Measurements from ENCODE around the gene P3H2.

The P3H2 gene

DNA sequence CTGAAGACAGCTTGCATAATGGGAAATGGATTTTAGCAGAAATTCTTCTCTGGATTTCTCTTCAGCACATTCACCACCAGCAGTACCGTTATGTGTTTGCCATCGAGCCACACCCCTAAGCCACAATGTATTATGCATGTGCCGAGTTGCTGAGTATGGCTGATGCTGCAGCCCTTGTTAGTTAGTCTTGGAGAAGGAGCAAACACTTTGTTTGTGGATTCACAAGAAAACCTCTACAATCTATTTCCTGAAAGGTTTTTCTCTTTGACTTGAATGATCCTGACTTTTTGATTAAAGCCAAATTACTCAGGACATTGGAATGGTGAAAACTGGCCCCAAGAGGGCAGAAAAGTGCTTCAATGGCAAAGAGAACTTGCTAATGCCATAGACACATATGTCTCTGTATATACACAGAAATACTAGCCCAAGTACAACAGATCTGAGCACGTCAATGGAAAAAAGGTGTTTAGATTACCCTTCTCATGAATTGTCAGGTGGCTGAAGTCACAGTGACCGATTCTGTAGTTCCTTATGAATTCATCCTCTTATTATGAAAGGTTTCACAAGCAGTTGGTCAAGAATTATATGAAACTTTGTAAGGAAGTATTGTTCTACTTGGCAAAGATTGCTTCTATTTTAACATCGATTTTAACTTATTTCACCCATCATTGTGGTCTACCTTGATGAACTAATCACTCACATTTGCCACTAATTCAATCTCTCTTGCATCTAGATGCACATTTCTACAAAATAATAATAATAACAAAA lies 103.0 kb downstream of the P3H2 start:
- no peak for DNase-seq (ENCODE audit: low read depth in 2 of 2)

DNA sequence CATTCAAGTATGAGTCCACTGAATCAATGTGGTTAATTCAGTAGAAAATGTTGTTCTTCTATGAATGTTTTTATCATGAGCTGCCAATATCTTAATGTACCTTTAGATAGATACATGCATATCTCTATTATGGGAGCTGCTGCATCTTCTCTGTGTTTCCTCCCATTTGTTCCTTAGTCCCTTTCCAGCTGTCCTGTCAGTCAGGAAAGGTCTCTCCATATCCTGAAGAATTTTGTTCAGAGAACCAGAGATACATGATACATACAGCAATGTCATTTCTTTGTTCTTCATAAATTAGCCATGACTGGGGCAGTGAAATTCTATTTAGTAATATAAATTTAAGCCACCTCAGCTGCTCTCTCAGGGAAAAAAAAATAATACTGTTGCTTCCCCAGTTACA lies 103.7 kb downstream of the P3H2 start:
- DNase-seq (ENCODE audit: low read depth in 2 of 2) = no peak

GRCh38 chr3:190014940-190015339 lies 105.8 kb downstream of the P3H2 start:
- DNase-seq (ENCODE audit: low read depth in 2 of 2) = no peak

DNA sequence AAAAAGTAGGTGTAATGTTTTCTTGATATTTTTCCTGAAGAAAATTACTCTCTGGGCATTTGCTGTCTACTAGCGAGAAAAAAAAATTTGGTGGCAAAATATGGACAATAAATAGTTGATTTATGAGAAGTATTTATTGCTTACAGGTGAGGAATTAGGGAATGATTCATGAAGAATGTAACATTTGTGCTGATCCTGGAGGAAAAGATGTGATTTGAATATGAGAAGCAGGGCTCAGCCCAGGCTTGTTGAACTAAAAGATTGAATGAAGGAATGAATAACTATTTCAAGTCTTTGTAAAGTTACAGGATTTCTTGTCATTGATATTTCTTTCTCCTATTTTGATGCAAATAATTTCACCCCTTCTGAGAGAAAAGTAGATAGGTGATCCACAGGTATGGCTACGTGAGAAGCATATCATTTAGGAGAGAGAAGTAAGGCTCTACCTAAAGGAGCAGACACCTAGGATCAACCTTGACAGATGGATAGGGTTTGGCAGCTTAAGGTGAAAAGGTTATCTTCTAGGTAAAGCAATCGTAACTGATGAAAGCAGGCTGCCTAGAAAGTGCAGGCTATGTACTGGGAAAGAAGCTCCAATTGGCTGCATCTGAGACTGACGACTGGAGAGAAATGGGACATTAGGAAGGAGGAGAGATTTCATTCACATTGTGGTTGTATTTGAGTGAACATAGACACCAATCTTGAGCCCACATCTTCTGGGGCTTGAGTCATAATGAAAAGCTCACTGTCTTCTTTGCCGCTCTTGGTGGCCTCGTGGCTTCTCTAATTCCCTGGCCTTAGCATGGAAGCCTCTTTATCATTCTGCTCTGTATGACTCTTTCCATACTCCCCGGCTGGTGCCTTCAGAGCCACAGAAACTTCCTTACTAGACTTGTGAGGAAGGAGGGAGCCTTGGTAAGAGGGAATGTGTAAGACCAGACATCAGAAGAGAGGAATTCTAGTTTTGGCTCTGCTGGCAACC lies 106.5 kb downstream of the P3H2 start:
- DNase-seq (ENCODE audit: low read depth in 2 of 2) = no peak

DNA sequence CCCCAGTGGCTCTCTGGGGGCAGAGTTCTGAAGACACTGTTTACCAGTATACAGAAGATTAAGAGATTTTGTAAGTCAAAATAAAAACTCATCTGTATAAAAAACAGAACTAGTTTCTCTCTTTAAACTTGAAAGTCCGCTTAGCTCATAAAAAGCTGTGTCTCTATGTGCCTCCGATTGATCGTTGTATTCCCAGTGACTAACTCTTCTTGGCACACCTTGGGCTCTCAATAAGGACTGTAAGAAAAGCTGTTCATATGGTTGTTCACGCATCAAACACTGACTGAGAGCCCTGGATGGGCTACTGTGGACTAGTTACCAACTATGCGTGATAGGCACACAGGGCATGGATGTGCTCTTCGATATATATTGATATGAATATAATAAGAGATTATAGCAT lies 107.9 kb downstream of the P3H2 start:
- DNase-seq (ENCODE audit: low read depth in 2 of 2) = no peak

- DNase-seq (ENCODE audit: low read depth in 2 of 2) = no peak
Measured at GRCh38 chr3:190012314-190012782, 108.3 kb downstream of the P3H2 start.

GRCh38 chr3:190010486-190010885 lies 110.2 kb downstream of the P3H2 start:
- DNase-seq (ENCODE audit: low read depth in 2 of 2) = no peak

- DNase-seq (ENCODE audit: low read depth in 2 of 2) = no peak
Measured at GRCh38 chr3:190009614-190010013, 111.1 kb downstream of the P3H2 start.

GRCh38 chr3:190008432-190008831 lies 112.3 kb downstream of the P3H2 start:
- no peak for DNase-seq (ENCODE audit: low read depth in 2 of 2)

DNA sequence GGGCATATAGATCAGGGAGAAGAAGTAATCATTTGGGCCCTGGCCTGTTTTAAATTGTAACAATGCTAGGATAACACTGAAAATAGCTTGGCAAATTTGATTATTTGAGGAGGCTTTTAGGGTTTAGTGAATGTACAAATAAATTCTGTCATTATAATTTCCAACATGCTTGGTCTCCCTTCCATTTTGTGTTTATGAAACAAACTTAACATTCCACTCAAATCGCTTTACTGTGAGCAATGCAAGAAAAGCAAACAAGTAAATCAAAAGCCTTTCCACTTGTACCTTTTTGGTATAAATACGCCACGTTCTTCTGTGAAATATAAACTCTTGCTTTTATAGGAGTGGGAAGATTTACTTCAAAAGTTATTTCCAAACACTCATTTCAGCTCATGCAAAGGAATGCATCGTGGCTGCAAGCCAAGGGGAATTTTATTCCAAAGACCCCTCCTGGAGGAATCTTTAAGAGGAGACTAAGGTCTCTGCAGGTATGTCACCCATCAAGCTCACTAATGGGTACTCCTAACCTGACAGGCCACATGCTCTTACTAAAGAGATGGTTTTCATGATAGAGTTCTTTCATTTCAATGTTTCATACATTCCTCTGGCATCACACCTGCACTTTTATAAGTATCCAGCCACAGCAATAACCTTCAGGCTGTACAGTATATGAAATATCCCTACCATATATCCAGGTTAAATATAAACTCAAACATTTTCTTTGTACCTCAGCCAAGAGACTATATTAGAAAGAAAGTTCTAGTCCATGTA lies 115.2 kb downstream of the P3H2 start:
- DNase-seq (ENCODE audit: low read depth in 2 of 2) = no peak

GRCh38 chr3:190004656-190005055 lies 116.0 kb downstream of the P3H2 start:
- DNase-seq (ENCODE audit: low read depth in 2 of 2) = no peak

DNA sequence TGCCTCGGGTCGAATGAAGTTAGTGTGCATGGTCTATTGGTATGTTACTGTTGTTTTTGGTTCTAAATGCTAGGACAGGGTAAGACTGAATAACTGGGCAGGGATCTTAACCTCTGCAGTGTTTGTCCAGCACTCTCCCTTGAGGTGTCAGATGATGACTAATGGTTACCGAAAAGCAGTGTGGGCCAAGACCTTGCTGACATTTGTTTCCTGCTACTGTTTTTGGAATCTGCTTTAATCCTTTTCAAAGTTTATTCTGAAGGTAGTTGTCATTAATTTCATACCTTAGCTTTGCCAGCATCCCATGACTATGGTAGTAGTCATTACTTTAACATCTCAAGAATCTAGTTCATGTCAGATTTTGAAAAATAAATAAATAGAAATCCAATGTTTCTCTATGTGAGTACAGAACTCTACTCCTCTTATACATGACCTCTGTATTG lies 117.0 kb downstream of the P3H2 start:
- DNase-seq (ENCODE audit: low read depth in 2 of 2) = no peak

DNA sequence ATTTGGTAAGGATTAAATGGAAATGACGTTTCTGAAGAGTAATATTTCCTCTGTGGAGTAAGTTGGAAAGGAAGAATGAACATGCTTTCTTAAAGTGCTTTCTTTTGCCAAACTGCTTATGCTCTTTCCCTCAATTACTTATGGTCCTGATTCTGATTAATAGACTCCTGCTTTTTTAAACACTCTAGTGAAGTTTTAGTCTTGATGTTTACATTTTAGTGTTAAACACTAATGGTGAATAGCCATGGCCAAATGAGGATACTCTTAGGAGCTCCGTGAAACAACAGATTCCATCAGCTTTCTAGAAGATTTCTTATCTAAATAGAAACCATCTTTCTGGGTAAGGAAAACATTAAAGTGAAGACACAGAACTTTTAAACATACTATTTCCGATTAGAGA lies 117.6 kb downstream of the P3H2 start:
- DNase-seq (ENCODE audit: low read depth in 2 of 2) = no peak

DNA sequence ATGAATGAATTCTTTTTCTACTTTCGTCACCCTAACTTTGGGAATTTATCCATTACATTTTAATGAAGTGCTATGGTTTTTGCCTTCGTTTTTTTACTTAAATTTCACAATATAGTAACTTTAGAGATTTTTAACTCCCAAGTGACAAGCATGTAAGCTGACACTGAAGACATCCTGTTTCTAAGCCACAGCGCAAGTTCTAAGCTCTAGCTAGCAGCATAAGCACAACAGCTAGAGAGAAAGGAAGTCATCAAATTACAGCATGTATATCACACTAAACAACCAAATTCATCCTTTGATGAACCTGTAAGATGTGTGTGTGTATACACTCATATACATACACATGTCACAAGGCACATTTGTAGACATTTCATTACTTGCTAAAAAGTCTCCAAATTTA lies 119.3 kb downstream of the P3H2 start:
- no peak for DNase-seq (ENCODE audit: low read depth in 2 of 2)

DNA sequence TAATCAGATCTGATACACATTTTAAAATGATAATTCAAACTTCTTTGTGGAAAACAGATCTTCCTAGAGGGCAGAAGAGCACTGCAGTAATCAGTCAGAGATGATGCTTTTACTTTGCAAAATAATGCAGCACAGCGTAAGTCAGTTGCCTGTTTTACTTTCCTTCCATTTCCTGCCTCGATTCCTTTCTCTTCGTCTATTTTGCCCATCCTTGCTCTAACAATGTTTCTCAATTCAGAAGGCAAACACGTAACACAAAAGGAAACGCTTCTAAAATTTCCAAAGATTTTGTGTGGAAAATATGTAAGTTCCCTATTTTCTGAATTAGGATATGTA lies 119.9 kb downstream of the P3H2 start:
- no peak for DNase-seq (ENCODE audit: low read depth in 2 of 2)

DNA sequence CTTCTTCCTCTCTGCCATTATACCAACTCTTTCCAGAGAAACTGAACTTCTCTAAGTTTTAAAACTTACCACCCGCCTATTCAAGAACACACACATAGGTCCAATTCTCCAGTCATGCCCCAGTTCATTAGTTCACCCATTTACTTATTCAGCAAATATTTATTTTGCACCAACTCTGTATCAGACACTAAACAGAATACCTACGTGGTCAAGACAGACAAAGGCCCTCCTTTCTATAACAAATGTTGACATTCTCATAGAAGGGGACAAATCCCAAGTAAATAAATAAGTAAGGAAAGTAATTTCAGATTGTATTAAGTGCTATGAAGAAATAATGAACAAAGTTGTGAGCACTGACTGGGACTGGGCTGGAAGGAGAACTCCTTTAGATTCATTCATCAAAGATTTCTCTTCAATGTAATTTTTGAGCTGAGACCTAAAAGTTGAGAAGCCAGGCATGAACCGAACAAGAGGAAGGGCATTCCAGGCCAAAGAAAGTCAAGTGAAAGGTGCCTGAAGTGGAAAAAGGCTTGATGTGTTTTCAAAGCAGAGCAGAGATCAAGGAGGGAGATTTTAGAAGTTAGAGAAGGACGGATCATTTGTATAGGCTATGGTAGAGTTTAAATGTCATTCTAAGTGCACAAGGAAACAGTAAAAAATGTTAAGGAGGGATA lies 120.4 kb downstream of the P3H2 start:
- DNase-seq (ENCODE audit: low read depth in 2 of 2) = no peak

DNA sequence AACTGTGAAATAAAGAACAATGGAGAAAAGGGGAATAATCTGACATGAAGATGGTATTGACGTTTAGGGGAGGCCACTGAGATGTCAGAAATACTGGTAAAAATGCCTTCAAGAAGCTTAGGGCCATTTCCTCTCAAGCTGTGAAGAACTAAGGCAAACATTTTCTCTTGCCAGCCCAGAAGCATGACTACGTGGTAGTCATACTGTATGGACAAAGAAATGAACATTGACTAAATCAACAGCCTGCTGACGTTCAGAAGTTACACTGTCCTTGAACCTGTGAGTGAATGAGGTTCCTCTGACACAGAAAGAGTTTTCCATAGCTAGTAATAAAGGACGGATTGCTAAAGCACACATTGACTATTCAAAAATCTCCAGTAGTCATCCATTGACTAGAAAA lies 121.0 kb downstream of the P3H2 start:
- DNase-seq (ENCODE audit: low read depth in 2 of 2) = no peak

- DNase-seq (ENCODE audit: low read depth in 2 of 2) = no peak
Measured at GRCh38 chr3:189995129-189995528, 125.6 kb downstream of the P3H2 start.

- DNase-seq (ENCODE audit: low read depth in 2 of 2) = no peak
Measured at GRCh38 chr3:189990826-189991225, 129.9 kb downstream of the P3H2 start.

- no peak for DNase-seq (ENCODE audit: low read depth in 2 of 2)
Measured at GRCh38 chr3:189988854-189989253, 131.8 kb downstream of the P3H2 start.

- no peak for DNase-seq (ENCODE audit: low read depth in 2 of 2)
Measured at GRCh38 chr3:189988322-189988721, 132.4 kb downstream of the P3H2 start.

- DNase-seq (ENCODE audit: low read depth in 2 of 2) = no peak
Measured at GRCh38 chr3:189985948-189986347, 134.7 kb downstream of the P3H2 start.
